Osteocyte (in vitro differentiated cells): ENCODE measurements around the gene WDR48. TPM values are rescaled to one million over a fixed set of nuclear protein-coding genes. Genes with fewer than 3 reads are reported as not detected.

Source experiments
- DNase-seq: peaks from one replicate; pipeline ENCODE4 v3.0.0; 2021; ENCODE audit warnings: mixed read lengths; ENCODE audit not compliant: unreplicated experiment; ENCODE audit errors: extremely low spot score
- H3K27ac Mint-ChIP-seq: one replicate; pipeline ENCODE4 v1.8.0; 2021; ENCODE audit warnings: mild to moderate bottlenecking, mixed read lengths; ENCODE audit not compliant: unreplicated experiment
- H3K27me3 Mint-ChIP-seq: one replicate; pipeline ENCODE4 v1.8.0; 2021; ENCODE audit warnings: mixed read lengths; ENCODE audit not compliant: unreplicated experiment
- H3K36me3 Mint-ChIP-seq: one replicate; pipeline ENCODE4 v1.8.0; 2021; ENCODE audit warnings: mixed read lengths; ENCODE audit not compliant: unreplicated experiment
- H3K4me1 Mint-ChIP-seq: one replicate; pipeline ENCODE4 v1.8.0; 2021; ENCODE audit warnings: mixed read lengths; ENCODE audit not compliant: unreplicated experiment
- H3K4me3 Mint-ChIP-seq: one replicate; pipeline ENCODE4 v1.8.0; 2021; ENCODE audit warnings: mild to moderate bottlenecking, moderate library complexity, mixed read lengths; ENCODE audit not compliant: unreplicated experiment
- H3K9me3 Mint-ChIP-seq: one replicate; pipeline ENCODE4 v1.8.0; 2021; ENCODE audit warnings: mixed read lengths; ENCODE audit not compliant: unreplicated experiment
- CTCF ChIP-seq: fragments of 200-600 bp; sonication (generic); IDR thresholded peaks from 2 replicates; pipeline ENCODE4 v1.5.0; 2021; ENCODE audit warnings: antibody characterized with exemption, mild to moderate bottlenecking, moderate library complexity
- total RNA-seq: library from RNA; stranded (reverse); gene quantifications from 2 replicates; pipeline ENCODE4 v1.2.1, GENCODE V29; 2021

Gene WDR48
- total RNA-seq, 1 donor from 2014 or later, result 45.4 TPM

- TF ChIP-seq CTCF, result no peak
- Mint-ChIP-seq H3K27me3 (no peaks in the 10 kb centered on the region), H3K4me3 (no peak overlapping the region), H3K4me1 (peaks cover 9% of the 10 kb centered on the region), H3K27ac (no peak overlapping the region), H3K36me3 (peaks cover 2% of the 10 kb centered on the region), H3K9me3 (no peaks in the 10 kb centered on the region)
- no peak for DNase-seq
Observed at GRCh38 chr3:39112535-39112934, 60.7 kb downstream of the WDR48 start.

GRCh38 chr3:39113291-39113690 is 61.5 kb downstream of the WDR48 start:
- H3K9me3 Mint-ChIP-seq, result no peaks in the 10 kb centered on the region
- H3K36me3 Mint-ChIP-seq, result peaks cover 5% of the 10 kb centered on the region
- H3K27me3 Mint-ChIP-seq, result no peaks in the 10 kb centered on the region
- H3K4me1 Mint-ChIP-seq, result peaks cover 2% of the 10 kb centered on the region
- H3K4me3 Mint-ChIP-seq, result no peak overlapping the region
- TF ChIP-seq CTCF, result no peak
- no peak for DNase-seq
- H3K27ac Mint-ChIP-seq, result no peak overlapping the region

GRCh38 chr3:39114456-39114855 is 62.6 kb downstream of the WDR48 start:
- DNase-seq, result no peak
- no peaks in the 10 kb centered on the region for H3K27me3 Mint-ChIP-seq
- peaks cover 5% of the 10 kb centered on the region for H3K36me3 Mint-ChIP-seq
- no peak overlapping the region for H3K4me3 Mint-ChIP-seq
- no peaks in the 10 kb centered on the region for H3K4me1 Mint-ChIP-seq
- no peak overlapping the region for H3K27ac Mint-ChIP-seq
- no peaks in the 10 kb centered on the region for H3K9me3 Mint-ChIP-seq
- no peak for TF ChIP-seq CTCF

GRCh38 chr3:39115870-39116269 is 64.1 kb downstream of the WDR48 start:
- Mint-ChIP-seq H3K27ac (no peak overlapping the region), H3K9me3 (no peaks in the 10 kb centered on the region), H3K27me3 (no peaks in the 10 kb centered on the region), H3K4me3 (no peak overlapping the region), H3K36me3 (peaks cover 5% of the 10 kb centered on the region), H3K4me1 (no peaks in the 10 kb centered on the region)
- no peak for DNase-seq
- no peak for TF ChIP-seq CTCF

- no peaks in the 10 kb centered on the region for H3K9me3 Mint-ChIP-seq
- no peak for TF ChIP-seq CTCF
- H3K27me3 Mint-ChIP-seq, result no peaks in the 10 kb centered on the region
- no peak for DNase-seq
- no peak overlapping the region for H3K4me3 Mint-ChIP-seq
- no peaks in the 10 kb centered on the region for H3K4me1 Mint-ChIP-seq
- H3K36me3 Mint-ChIP-seq, result peaks cover 5% of the 10 kb centered on the region
- no peak overlapping the region for H3K27ac Mint-ChIP-seq
Observed at GRCh38 chr3:39118079-39118478, 66.3 kb downstream of the WDR48 start.
